ENCODE results near the gene SUN1.
"Not testable (repeated sequence)": the region's sequence is repeated elsewhere in the genome, so short reads cannot be mapped to it uniquely, and the experiment has no call there.

SUN1 gene

DNA sequence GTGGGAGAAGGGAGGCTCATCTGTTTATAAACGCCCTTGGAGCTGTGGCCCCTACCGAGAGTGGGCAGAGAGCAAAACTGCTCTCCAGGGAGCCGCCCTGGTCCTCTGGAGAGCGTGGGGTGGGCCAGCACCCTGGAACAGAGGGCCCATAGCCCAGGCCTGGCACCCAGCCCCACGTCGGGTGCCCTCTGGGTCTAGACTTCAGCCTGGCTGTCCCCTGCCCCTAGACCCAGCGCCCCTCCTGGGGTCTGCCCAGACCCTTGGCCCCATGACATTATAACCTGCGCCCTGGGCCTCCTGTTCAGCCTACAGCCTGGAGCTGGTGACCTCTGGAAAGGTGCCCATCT lies 68.7 kb downstream of the SUN1 start:
- in situ Hi-C loops (cut with HindIII; ENCODE audit: low sequenced_read_pairs), result no loop called here

DNA sequence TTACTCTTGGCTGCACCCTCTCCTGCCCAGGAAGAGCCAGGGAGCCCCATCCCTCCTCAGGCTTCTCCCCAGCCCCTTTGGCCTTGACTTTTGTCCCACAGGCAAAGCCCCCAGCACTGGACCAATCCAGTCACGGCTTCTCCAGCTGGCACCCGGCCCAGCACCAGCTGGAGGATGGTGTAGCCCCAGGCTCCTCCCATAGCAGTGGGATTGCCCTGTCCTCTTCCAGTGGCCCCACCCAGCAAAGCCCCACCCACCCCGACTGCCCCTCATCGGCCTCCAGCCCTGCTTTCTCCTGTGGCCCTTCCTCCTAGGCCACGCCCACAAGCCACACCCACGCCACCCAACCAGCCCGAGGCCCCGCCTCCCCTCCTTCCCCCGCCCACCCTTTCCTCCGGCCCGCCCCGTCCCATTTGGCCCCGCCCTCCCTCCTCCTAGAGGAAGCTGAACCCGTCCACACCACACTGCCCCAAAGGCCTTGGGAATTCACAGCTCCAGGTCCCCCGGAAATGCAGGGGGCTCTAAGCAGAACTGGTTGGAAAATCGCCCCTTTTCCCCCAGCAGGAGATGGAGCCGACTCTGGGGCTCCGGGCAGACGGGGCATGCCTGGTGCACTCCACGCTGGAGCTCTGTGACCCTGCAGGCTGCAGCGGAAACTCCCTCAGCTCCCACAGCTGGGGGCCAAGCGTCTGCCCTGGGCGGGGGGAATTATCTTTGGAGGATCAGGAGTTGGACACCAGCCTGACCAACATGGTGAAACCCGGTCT lies 69.3 kb downstream of the SUN1 start:
- in situ Hi-C loops (cut with HindIII; ENCODE audit: low sequenced_read_pairs), result no loop called here

DNA sequence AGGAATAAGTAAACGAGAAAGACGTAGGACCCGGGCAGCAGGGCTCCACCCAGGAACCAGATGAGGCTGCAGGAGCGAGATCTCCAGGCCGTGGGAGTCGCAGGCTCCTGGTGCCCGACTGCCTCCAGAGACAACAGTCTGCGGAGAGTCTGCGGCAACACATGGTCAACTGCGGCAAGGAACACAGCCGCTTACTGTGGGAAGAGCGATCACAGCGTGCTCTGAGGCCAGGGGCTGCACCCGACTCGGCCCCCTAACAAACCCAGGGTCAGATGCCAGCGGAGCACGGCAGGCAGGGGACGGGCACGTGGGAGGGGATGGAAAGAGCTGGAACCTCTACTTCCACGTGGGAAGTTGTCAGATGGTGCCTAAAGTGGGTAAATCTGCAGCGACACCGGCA lies 70.7 kb downstream of the SUN1 start:
- in situ Hi-C loops (cut with HindIII; ENCODE audit: low sequenced_read_pairs), result no loop called here

DNA sequence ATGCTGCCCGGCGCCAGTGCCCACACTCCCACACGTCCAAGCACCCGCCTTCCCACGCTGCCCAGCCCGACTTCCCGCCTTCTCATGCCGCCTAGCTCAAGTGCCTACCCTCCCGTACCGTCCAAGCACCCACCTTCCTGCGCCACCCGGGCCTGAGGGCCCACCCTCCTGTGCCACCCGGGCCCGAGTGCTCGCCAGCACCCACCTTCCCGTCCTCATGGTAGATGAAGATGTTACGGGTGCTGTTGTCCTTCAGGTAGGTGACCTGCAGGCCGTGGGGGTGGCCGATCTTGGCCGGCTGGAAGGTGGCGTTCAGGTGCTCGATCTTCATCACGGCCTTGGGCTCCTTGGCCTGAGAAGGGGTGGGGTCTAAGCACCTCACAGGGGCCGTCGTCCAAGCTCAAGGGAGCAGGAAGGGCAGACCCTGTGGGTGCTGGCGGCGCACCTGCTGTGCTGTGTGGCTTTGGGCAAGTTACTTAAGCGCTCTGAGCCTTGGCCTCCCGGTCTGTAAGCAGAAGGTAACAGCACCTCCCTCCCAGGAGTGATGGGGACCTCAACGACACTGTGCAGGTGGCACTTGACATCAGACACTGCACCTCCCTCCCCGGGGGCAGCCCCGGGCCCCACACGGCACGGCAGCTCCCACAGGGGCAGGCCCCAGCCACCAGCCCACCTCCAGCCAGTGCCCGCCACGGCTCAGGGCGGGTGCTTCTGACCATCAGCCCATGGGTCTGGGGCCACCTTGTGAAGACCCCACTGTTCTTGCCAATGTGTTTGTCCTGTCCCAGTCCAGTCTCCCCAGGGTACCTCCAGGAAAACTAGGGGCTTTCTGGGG lies 71.9 kb downstream of the SUN1 start:
- in situ Hi-C loops (cut with HindIII; ENCODE audit: low sequenced_read_pairs), result no loop called here

DNA sequence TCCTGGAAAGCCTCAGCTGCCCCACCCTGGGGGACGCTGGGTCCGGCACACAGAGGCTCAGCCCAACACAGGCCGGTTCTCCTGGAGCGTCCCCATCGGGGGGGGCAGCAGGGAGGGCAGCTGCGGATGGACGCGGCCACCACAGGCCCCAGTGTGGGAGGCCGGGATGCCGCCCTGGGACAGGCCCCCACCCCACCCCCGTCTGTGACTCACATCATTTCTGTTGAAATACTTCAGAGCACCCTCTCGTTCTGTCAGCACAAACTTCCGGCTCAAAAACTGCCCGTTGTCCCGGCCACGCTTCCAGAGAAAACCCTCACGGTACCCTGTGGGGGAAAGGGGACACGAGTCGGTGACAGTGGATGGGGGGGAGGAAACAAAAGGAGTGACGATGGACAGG lies 72.6 kb downstream of the SUN1 start:
- in situ Hi-C loops (cut with HindIII; ENCODE audit: low sequenced_read_pairs), result no loop called here

DNA sequence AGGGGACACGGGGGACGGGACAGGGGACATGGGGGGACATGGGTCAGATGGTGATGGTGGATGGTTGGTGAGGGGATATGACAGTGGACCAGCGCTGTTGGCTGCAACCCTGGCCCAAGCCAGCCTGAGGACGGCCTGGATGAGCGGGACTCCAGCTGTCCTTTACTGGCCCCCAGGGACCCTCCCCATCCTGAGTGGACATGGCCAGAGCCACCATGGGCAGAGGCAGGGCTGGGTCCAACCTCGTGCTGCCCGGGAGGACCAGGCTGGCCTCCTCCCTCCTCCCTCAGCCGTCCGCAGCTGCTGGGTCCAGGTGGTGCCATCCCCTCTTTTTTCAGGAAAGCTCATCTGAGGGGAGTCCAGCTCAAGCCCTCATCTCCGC lies 74.5 kb downstream of the SUN1 start:
- in situ Hi-C loops (cut with HindIII; ENCODE audit: low sequenced_read_pairs), result no loop called here

DNA sequence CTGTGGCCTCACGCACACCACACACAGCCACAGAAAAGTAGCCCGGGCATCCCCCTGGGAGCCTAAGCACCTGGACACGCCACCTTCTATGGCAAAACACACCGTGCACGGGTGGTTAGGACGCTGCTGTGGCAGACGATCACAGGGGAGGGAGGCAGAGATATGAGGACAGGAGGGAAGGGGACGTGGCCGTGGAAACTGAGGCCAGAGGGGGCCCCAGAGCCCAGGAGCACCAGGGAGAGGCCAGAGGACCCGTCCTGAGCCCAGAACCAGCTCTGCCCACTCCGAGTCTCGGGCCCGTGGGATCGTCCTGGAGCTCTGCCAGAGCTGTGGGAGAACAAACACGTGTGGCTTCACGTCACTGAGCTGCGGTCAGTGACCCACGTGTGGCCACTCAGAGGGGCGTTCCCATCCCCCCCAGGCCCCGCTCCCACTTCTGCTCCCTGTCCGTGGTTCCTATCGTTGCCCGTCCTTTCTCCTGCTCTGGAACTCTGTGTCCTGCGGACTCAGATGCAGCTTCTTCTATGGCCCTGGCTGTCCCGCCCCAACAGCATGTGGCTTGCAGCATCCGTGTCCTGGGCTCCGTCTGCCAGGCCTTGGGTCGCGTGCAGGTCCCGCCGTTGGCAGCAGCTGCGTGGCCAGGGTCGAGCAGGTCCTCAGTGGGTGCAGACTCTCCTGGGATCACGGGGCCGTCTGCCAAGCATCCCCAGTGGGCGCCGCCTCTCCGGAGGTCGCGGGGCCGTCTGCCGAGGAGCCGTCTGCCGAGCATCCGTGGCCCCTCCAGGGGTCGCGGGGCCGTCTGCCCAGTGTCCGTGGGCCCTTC lies 75.1 kb downstream of the SUN1 start:
- in situ Hi-C loops (cut with HindIII; ENCODE audit: low sequenced_read_pairs), result no loop called here

DNA sequence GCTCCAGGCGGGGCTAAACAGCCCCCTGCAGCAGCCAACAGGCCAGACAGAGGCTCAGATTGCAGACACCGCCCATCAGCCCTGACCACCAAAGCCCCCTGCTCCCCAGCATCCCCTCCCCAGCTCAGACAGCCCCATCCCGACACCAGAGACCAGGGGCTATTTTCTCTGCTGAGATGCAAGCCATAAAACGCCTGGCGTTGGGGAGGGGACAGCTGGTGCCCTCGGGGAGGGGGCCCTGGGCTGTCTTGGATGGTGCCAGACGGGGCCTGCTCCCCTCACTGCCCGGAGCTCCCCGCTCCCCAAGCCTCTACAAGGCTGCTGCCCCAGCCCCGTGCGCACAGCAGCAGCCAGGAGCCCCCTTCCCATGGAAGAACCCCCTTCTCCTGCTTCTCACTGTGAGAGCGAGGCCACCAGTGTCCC lies 75.9 kb downstream of the SUN1 start:
- in situ Hi-C loops (cut with HindIII; ENCODE audit: low sequenced_read_pairs), result no loop called here

DNA sequence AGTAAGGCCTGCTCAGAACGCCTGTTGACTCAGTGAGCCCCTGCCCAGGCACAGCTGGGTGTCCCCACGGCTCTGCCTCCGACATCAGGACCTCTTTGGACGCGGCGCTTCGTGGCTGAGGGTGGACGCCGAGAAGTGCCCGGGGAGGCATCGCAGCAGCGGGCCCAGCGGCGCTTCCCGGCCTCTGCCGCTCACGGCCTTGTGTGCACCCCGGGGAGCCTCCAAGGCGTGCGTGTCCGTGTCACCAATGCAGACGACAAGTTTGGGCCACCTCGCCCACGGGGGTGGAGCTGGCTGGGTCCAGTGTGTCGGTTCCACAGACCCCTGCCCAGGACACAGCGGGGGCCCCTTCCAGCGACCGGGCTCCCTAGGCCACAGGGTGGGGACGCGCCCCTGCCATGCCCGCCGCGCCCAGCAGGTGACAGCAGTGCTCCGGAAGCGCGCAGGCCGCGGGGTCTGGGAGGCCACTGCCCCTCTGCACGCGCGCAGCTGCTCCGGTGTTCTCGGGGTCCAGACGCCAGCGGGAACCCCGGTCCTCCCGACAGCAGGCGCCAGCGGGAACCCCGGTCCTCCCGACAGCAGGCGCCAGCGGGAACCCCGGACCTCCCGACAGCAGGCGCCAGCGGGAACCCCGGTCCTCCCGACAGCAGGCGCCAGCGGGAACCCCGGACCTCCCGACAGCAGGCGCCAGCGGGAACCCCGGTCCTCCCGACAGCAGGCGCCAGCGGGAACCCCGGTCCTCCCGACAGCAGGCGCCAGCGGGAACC lies 76.5 kb downstream of the SUN1 start:
- in situ Hi-C loops (cut with HindIII; ENCODE audit: low sequenced_read_pairs), result not testable (repeated sequence)

DNA sequence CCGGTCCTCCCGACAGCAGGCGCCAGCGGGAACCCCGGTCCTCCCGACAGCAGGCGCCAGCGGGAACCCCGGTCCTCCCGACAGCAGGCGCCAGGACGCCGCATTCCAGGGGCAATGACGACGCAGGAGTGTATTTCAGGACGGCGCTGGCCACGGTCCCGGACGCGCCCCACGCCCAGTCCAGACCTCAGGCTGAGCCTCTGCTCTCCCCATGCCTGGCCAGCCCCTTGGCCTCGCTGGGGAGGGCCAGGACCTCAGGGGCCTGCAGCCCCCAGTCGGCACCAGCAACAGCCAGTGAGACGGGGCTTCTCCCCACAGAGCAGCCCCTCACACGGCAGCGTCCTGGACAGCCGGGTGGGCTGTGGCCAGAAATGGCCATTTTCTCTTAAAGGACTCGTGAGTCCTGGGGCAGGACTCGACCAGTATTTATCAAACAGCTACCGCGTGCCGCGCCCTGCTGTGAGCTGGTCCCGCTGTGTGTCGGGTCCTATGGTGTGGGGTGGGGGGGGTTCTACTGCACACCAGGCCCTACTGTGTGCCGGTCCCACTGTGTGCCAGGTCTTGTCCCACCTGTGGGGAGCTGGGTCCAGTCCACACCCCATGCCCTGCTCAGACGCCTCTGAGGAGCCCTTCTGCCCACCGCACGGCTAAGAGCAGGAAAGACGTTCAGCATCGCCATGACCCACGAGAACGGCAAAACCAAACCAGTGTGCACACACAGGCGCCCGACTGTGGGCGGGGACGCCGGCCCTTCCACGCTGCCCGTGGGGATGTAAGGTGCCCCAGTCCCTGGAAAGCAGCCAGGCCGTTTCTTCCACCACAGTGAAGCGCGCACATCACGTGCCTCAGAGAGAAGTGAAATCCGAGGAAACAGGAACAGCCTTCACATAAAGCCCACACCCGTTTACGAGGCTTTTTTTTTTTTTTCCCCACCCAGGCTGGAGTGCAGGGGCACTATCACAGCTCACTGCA lies 77.4 kb downstream of the SUN1 start:
- in situ Hi-C loops (cut with HindIII; ENCODE audit: low sequenced_read_pairs), result no loop called here

DNA sequence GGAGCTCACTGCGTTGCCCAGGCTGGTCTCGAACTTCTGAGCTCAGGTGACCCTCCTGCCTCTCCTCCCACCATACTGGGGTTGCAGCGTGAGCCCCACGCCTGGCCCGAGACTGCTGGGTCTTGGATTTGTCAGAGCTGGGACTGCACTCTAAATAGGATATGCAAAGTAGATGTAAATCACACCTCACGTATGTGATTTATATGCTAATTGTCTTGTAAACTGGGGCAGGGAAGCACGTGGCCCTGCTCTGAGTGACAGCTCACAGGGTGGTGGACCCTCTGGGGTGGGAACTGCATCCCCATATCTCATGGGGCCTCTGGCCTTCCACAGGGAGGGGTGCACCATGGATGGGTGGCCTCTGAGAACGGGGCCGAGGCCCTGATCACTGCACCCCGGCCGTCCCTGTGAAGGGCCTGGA lies 78.2 kb downstream of the SUN1 start:
- in situ Hi-C loops (cut with HindIII; ENCODE audit: low sequenced_read_pairs), result no loop called here

DNA sequence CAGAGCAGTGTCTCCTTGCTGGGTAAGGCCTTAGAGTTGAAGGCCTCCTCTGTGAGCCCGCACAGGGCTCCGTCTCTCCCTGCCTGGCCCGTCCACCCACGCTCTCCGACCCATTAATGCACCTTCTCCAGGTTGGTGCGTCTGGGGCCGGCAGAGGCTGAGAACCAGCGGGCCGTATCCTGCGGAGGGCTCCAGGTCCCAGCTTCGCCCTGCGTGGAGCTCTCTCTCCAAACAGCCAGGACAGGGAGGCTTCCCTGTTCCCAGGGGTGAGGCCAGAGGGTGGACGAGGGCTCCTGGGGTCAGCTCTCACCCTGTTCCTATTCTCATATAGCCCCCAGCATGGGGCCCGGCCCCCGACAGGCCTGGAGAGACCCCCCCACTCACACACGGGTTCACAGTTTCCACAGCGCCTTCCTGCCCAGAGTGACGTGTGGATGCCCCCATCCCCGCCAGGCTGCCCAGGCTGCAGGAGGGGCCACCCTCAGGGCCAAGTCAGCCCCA lies 78.7 kb downstream of the SUN1 start:
- in situ Hi-C loops (cut with HindIII; ENCODE audit: low sequenced_read_pairs), result no loop called here

DNA sequence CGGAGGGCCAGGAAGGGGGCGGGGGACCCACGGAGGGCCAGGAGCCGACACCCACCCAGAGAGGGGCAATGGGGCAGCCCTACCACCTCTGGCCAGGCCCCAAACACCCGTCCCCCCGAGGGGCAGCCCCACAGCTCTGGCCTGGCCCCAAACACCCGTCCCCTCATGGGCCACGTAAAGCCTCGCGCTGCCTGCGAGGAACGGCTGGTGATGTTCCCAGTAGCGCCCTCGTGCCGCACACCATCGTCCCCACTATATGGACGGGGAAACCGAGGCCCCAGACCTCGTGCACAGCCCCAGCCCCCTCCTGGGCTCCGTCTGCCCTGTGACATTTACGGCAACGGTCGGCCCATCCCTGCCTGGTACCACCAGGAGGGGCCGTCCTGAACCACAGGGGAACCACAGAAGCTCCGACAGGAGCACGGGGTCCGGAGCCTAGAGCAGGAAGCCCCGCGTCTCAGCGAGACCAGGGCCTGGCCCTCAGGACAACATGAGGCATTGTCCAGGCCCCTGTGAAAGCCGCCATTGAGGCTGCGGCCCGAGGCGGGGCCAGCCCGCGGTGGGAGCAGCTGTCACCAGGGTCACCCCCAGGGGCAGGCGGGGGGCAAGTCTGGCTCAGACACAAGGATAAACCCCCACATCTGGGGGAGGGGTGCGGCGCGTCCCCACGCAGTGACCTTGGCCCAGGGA lies 79.7 kb downstream of the SUN1 start:
- in situ Hi-C loops (cut with HindIII; ENCODE audit: low sequenced_read_pairs), result no loop called here

DNA sequence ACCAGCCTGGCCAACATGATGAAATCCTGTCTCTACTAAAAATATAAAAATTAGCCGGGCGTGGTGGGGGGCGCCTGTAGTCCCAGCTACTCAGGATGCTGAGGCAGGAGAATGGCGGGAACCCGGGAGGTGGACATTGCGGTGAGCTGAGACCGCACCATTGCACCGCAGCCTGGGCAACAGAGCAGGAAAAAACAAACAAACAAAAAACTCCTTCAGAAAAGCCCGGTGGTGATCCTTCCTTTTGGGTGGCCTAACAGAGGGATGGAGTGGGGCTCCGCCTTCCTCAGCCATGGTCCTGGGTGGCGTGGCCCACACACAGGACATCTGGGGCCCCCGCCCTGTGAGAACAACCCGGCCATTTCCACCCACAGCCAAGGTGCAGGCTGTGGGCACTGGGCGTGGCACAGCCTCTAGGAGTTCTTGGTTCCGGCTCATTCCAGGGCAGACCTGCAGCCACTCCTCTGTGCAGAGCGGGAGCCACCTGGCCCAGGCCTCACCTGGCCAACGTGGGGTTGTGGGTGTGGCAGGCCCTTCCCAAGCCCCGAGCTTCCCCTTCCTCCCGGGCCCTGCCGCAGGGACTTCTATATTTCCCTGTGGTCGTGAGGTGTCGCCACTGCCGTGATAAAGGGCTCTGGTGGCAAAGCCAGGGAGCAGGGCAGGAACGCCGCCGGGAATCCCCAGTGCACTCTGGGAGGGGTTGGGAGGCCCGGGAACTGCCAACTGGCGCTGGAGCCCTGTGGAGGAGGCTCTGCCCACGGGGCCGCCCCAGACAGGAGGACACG lies 81.7 kb downstream of the SUN1 start:
- in situ Hi-C loops (cut with HindIII; ENCODE audit: low sequenced_read_pairs), result no loop called here

DNA sequence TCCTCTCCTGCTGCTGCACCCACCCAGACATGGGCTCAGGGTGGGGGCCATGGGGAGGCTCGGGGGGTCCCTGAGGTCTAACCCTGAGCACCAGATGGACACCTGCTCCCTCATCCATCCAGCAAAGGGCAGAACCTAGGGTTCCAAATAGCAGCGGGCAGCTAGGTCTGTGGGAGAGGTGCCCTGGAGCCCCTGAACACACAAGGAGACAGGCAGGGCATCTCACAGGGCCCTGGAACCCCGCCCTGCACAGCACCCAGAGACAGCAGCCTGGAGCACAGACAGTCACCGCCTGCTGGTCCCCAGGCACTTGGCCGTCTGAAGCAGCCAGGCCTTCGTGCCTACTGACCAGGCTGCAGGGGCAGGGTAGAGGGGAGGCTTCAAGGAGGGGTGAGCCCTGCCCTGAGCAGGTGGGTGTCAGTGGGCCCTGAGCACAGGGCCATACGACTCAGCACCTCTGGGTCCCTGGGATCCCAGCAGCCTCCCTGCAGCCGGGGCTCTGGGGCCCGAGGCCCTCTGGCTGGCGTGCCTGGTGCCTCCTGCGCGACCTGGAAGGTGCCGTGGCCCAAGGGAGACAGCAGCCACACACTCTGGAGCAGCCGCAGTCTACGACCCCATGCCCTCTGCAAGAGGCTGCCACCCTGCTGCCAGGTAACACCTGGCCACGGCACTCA lies 82.4 kb downstream of the SUN1 start:
- in situ Hi-C loops (cut with HindIII; ENCODE audit: low sequenced_read_pairs), result no loop called here

DNA sequence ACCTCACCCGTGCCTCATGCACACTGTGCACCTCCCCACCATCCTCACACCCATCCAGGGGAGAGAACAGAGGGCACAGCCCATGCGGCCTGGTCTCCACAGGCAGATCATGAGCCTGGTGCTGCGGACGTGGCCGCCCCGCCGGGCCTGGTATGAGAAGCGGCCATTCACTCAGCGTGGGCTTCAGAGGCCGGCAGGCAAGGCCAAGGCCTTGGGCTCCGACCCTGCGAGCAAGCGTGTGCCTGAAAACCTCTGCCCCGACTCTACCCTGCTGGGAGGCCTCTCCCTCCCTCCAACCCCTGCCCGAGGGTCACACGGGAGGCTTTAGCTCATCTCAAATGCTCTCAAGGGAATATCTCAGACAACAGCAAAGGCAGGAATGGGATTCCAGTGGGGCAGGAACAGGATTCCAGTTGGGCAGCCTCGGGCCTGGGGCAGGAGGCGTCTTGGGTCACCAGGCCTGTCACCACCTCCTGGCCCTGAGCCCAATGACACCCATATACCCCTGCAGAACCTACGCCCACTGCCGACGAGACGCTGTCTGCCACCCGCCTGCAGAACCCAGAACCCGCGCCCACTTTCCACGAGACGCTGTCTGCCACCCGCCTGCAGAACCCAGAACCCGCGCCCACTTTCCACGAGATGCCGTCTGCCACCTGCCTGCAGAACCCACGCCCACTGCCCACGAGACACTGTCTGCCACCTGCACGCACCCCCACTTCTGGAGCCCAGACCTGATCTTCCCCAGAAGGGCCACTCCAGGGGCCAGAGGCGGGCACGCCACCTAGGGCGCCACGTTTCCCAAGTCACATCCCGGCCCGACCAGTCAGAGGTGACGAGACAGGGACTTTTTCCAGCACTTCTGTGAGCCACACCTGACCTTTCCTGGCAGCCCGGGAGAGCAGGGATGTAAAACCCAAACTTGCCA lies 83.3 kb downstream of the SUN1 start:
- in situ Hi-C loops (cut with HindIII; ENCODE audit: low sequenced_read_pairs), result no loop called here
